Fibroblast of lung (primary cell): ENCODE data around the gene SYVN1. TPM values are rescaled to one million over a fixed set of nuclear protein-coding genes. Genes with fewer than 3 reads are reported as not detected.

Experiments used
- DNase-seq, 2 donors: peaks; one replicate each; pipeline versions ENCODE4 v3.0.0 to v3.0.0-alpha.2; 2010; ENCODE audit warnings: low read depth in 2 of 2
- H2AFZ ChIP-seq: 2 replicates; pipeline ENCODE4 v1.5.1; 2012; ENCODE audit warnings: low read length, control low read depth, inconsistent platforms
- H3K27ac ChIP-seq: 2 replicates; pipeline ENCODE4 v1.5.1; 2011; ENCODE audit warnings: low read length, control low read depth; ENCODE audit not compliant: insufficient read depth
- H3K27me3 ChIP-seq: 2 replicates; pipeline ENCODE4 v1.5.1; 2011; ENCODE audit warnings: mild to moderate bottlenecking, low read length; ENCODE audit not compliant: control insufficient read depth, insufficient read depth
- H3K36me3 ChIP-seq: 2 replicates; pipeline ENCODE4 v1.5.1; 2011; ENCODE audit warnings: low read length; ENCODE audit not compliant: control insufficient read depth, insufficient read depth
- H3K4me1 ChIP-seq: 2 replicates; pipeline ENCODE4 v1.5.1; 2011; ENCODE audit warnings: low read length; ENCODE audit not compliant: control insufficient read depth, insufficient read depth; ENCODE audit errors: extremely low read depth
- H3K4me2 ChIP-seq: 2 replicates; pipeline ENCODE4 v1.5.1; 2011; ENCODE audit warnings: low read length, control low read depth; ENCODE audit not compliant: insufficient read depth; ENCODE audit errors: extremely low read depth
- H3K4me3 ChIP-seq, 4 experiments: fragments of 200-600 bp in 1 of 4; sonication (generic) in 1 of 4; replicated peaks in 1 of 4; 2 replicates each; pipeline ENCODE4 v1.5.1; 2011 to 2016; ENCODE audit warnings: low read length in 4 of 4, low read depth in 3 of 4, mild to moderate bottlenecking in 3 of 4, control low read depth in 2 of 4, inconsistent platforms in 1 of 4, mixed read lengths in 1 of 4; ENCODE audit not compliant: insufficient read depth in 1 of 4; ENCODE audit errors: control extremely low read depth in 1 of 4
- H3K79me2 ChIP-seq: 2 replicates; pipeline ENCODE4 v1.5.1; 2012; ENCODE audit warnings: mild to moderate bottlenecking, low read length, inconsistent platforms; ENCODE audit not compliant: control insufficient read depth, insufficient read depth
- H3K9ac ChIP-seq: 2 replicates; pipeline ENCODE4 v1.5.1; 2011; ENCODE audit warnings: mild to moderate bottlenecking, low read length, control low read depth; ENCODE audit not compliant: insufficient read depth
- H3K9me3 ChIP-seq: 2 replicates; pipeline ENCODE4 v1.5.1; 2012; ENCODE audit warnings: low read depth, low read length; ENCODE audit not compliant: control insufficient read depth, insufficient read depth
- H4K20me1 ChIP-seq: 2 replicates; pipeline ENCODE4 v1.5.1; 2011; ENCODE audit warnings: low read length; ENCODE audit not compliant: control insufficient read depth, insufficient read depth; ENCODE audit errors: extremely low read depth
- CTCF ChIP-seq, 2 donors: IDR thresholded peaks in 1 of 2; conservative IDR thresholded peaks in 1 of 2; 1 replicate in 1 of 2; 2 replicates in 1 of 2; pipeline ENCODE4 v1.5.1; 2011 to 2012; ENCODE audit warnings: low read length in 2 of 2, control low read depth in 1 of 2, inconsistent platforms in 1 of 2, low read depth in 1 of 2, mild to moderate bottlenecking in 1 of 2
- EZH2 ChIP-seq: IDR thresholded peaks from 2 replicates; pipeline ENCODE4 v1.5.1; 2012; ENCODE audit warnings: low read length, control low read depth, mild to moderate bottlenecking; ENCODE audit errors: missing control alignments
- polyA plus RNA-seq, 2 donors: library from polyadenylated mRNA; depleted of rRNA in 1 of 2; stranded (reverse) in 1 of 2; unstranded in 1 of 2; fragments of >200 nt; gene quantifications; 2 replicates each; pipeline ENCODE4 v1.2.1, GENCODE V29; 2011 to 2012; ENCODE audit warnings: missing spikeins in 1 of 2
- total RNA-seq: library from RNA; depleted of rRNA; stranded (reverse); fragments of >200 nt; gene quantifications from 2 replicates; pipeline ENCODE4 v1.2.1, GENCODE V29; 2014

Gene SYVN1
- total and polyA plus RNA-seq, 2 donors (not counting 1 experiment from before 2014, with no cell fraction given) = 15.5 to 25.2 TPM

GRCh38 chr11:65096926-65097325 is 37.4 kb downstream of the SYVN1 start:
- no peak for DNase-seq
- Histone ChIP-seq H3K36me3 (no peaks in the 10 kb centered on the region), H4K20me1 (no peaks in the 10 kb centered on the region), H3K79me2 (peaks cover 4% of the 10 kb centered on the region), H3K9ac (peak overlapping the region; percentile 30), H3K4me1 (peaks cover 3% of the 10 kb centered on the region), H3K9me3 (no peaks in the 10 kb centered on the region), H3K27me3 (no peaks in the 10 kb centered on the region), H3K4me3 (peak overlapping the region; percentile 30 to 88 (median 74)), H3K27ac (peak overlapping the region; percentile 65), H2AFZ (no peak overlapping the region), H3K4me2 (peak overlapping the region; percentile 85)
- TF ChIP-seq CTCF (conservative IDR thresholded peaks at IDR 0.05 in 1 of 2, IDR thresholded peaks at IDR 0.05 in 1 of 2; ENCODE audit: low read depth in 1 of 2, low read length in 2 of 2) (no peak), EZH2 (no peak)

GRCh38 chr11:65095974-65096806 is 38.1 kb downstream of the SYVN1 start, which contains the start of gene VPS51:
VPS51 (plus strand) TSS chr11:65096214; CDS start chr11:65096251, 37 bp downstream.
- TF ChIP-seq CTCF (conservative IDR thresholded peaks at IDR 0.05 in 1 of 2, IDR thresholded peaks at IDR 0.05 in 1 of 2; ENCODE audit: low read depth in 1 of 2, low read length in 2 of 2) = no peak
- no peak for TF ChIP-seq EZH2
- H4K20me1 ChIP-seq = no peaks in the 10 kb centered on the region

GRCh38 chr11:65095427-65095826 is 38.9 kb downstream of the SYVN1 start:
- TF ChIP-seq EZH2 = no peak
- Histone ChIP-seq H2AFZ (peak overlapping the region; percentile 77), H3K4me3 (peak overlapping the region; percentile 68 to 88 (median 82)), H3K36me3 (no peaks in the 10 kb centered on the region), H3K4me1 (peaks cover 3% of the 10 kb centered on the region), H3K9ac (peak overlapping the region; percentile 1), H3K27me3 (no peaks in the 10 kb centered on the region), H3K79me2 (peaks cover 4% of the 10 kb centered on the region), H3K4me2 (peak overlapping the region; percentile 61), H3K9me3 (no peaks in the 10 kb centered on the region), H4K20me1 (no peaks in the 10 kb centered on the region), H3K27ac (peak overlapping the region; percentile 85)
- no peak for DNase-seq

More at GRCh38 chr11:65095974-65096806, 38.1 kb downstream of the SYVN1 start, which contains the start of gene VPS51:
- H2AFZ ChIP-seq = peak within 1 kb of the TSS; percentile 77
- H3K27me3 ChIP-seq = no peaks in the 10 kb centered on the region
- peak within 1 kb of the TSS; percentile 68 to 88 (median 82) for H3K4me3 ChIP-seq
- H3K4me2 ChIP-seq = peak within 1 kb of the TSS; percentile 85
- peak; percentile 90 to 94 for DNase-seq
- H3K9ac ChIP-seq = peak within 1 kb of the TSS; percentile 90
- H3K36me3 ChIP-seq = no peaks in the 10 kb centered on the region
- H3K9me3 ChIP-seq = no peaks in the 10 kb centered on the region
- H3K4me1 ChIP-seq = peaks cover 3% of the 10 kb centered on the region
- H3K79me2 ChIP-seq = peaks cover 4% of the 10 kb centered on the region
- peak within 1 kb of the TSS; percentile 85 for H3K27ac ChIP-seq
